ENCODE measurements around the gene MYBPC1. TPM values are rescaled to one million over a fixed set of nuclear protein-coding genes. Genes with fewer than 3 reads are reported as not detected.

MYBPC1 gene
- total RNA-seq, 6 experiments from 2014 or later = 0.07 to 6.3 (median 0.66) TPM; not detected in 1

- DNase-seq (peak; percentile 77 to 91 (median 89)), ATAC-seq (peak; percentile 64 to 78 (median 74))
- H3K27me3 ChIP-seq = no peaks in the 10 kb centered on the region
- H3K36me3 ChIP-seq = no peaks in the 10 kb centered on the region
- peak overlapping the region; percentile 79 to 87 (median 84) for H3K4me3 ChIP-seq
- peak overlapping the region; percentile 91 to 94 (median 94) for H3K27ac ChIP-seq
- H3K4me1 ChIP-seq = peaks cover 0 to 43% (median 11%) of the 10 kb centered on the region in 4 donors
- TF ChIP-seq POLR2A (IDR thresholded peaks at IDR 0.05) = no peak
- TF ChIP-seq CTCF (IDR thresholded peaks at IDR 0.05) = no peak
- no peaks in the 10 kb centered on the region for H3K9me3 ChIP-seq
- WGBS (ENCODE audit: insufficient coverage, low coverage, low lambda C conversion rate, missing lambda C conversion rate) = 25% methylated on average over 14 of the region's 18 CpGs
- intact Hi-C loops (cut with DNase I) = no loop called here
Measured at GRCh38 chr12:101696251-101697196, 101.8 kb downstream of the MYBPC1 start.

DNA sequence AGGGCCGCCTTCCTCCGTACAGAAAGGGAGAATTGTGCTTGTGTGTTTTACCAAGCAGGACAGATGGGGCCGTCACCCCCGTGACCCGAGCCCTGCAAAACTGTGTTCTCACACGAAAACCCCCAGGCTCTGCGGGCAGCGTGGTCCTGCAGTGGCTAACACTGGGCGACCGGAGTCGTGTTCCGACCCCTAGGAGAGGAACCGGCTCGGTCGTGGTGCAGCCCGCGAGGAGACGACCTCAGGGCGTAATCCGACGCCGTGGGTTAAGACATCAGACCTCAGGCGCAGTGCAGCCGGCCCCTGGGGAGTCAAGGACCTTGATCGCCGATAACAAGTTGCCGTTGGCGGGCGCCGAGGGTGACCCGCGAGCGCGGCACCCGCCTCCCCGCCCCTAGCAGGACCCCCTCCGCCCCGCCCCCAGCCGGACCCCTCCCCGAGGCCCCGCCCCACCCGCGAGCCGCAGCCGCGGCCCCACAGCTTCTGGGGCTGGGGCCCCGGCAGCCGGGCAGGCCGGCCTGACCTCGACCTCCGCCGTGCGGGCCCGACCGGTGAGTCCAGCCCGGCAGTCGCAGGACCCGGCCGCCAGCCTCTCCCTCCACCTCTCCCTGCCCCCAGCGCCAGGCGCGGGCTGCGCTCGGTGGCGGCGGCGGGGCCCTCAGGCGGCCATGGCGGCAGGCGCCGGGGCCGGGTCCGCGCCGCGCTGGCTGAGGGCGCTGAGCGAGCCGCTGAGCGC is 102.6 kb downstream of the MYBPC1 start, which contains the start of gene CHPT1:
Gene CHPT1 (plus strand): TSS at position 444 of the 733 bp plus-strand sequence. CDS start 222 bp downstream, at position 666.
- DNase-seq (peak; percentile 83 to 93 (median 93)), ATAC-seq (peak; percentile 58 to 81 (median 71))
- WGBS (ENCODE audit: insufficient coverage, low coverage, low lambda C conversion rate, missing lambda C conversion rate) = 0% methylated on average over 7 of the region's 80 CpGs
- H3K4me3 ChIP-seq = peak within 1 kb of the TSS; percentile 79 to 87 (median 84)
- no peaks in the 10 kb centered on the region for H3K27me3 ChIP-seq
- no peaks in the 10 kb centered on the region for H3K9me3 ChIP-seq
- H3K4me1 ChIP-seq = peaks cover 0 to 43% (median 7%) of the 10 kb centered on the region in 4 donors
- intact Hi-C loops (cut with DNase I) = no loop called here
- TF ChIP-seq POLR2A (IDR thresholded peaks at IDR 0.05) (peak; percentile 35), CTCF (IDR thresholded peaks at IDR 0.05) (no peak)
- no peaks in the 10 kb centered on the region for H3K36me3 ChIP-seq
- H3K27ac ChIP-seq = peak within 1 kb of the TSS; percentile 91 to 94 (median 94)

DNA sequence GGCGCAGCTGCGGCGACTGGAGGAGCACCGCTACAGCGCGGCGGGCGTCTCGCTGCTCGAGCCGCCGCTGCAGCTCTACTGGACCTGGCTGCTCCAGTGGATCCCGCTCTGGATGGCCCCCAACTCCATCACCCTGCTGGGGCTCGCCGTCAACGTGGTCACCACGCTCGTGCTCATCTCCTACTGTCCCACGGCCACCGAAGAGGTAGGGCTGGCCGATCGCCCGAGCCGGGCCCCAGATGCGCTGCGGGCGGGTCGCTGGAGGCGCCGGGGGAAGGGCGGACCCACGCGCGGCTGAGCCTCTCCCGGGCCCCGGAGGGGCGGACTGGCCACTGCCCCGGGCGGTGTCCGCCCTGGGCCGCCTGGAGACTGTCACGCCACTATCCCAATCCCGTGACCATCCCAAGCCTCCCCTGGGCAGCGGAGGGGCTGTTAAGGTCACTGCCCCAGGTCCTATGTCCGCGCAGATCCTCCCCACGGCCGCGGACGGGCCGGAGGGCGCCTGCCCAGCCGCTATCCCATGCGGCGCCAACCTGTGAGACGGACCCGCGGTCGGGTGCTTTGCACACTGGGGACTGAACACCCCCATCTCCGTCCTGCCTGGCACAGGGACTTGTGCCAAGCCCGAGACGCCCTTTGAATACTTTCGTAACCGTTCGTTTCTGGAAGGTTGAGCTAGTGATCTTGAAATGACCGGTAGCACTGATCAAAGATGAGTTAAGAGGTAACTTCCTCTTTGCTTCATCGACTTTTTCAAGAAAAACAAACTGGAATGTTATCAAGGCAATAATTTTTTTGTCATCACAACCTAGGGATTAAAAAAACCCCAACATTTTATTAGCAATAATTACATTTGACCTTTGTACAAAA is 103.4 kb downstream of the MYBPC1 start:
- H3K27me3 ChIP-seq = no peaks in the 10 kb centered on the region
- peaks cover 0 to 48% (median 6%) of the 10 kb centered on the region in 4 donors for H3K4me1 ChIP-seq
- DNase-seq (peak; percentile 80 to 91 (median 89)), ATAC-seq (peak; percentile 61 to 75 (median 68))
- peak overlapping the region; percentile 91 to 94 (median 94) for H3K27ac ChIP-seq
- WGBS (ENCODE audit: insufficient coverage, low coverage, low lambda C conversion rate, missing lambda C conversion rate) = 0% methylated on average over 9 of the region's 67 CpGs
- H3K4me3 ChIP-seq = peak overlapping the region; percentile 79 to 87 (median 84)
- no peaks in the 10 kb centered on the region for H3K9me3 ChIP-seq
- TF ChIP-seq CTCF (IDR thresholded peaks at IDR 0.05) = no peak
- TF ChIP-seq POLR2A (IDR thresholded peaks at IDR 0.05) = peak; percentile 53
- intact Hi-C loops (cut with DNase I) = no loop called here
- H3K36me3 ChIP-seq = no peaks in the 10 kb centered on the region
